MV-4-11 (cell line): Measurements from ENCODE around the gene SHE.
A peak's percentile ranks its signal among the peaks of the same experiment; 100 is the strongest.

Experiments
- DNase-seq: peaks from one replicate; lab custom pipeline; 2025; lab: John Stamatoyannopoulos, UW

The SHE gene

GRCh38 chr1:154514066-154514553, 11.9 kb upstream of the SHE start:
- no peak for DNase-seq

GRCh38 chr1:154512760-154513159, 10.5 kb upstream of the SHE start:
- no peak for DNase-seq

DNA sequence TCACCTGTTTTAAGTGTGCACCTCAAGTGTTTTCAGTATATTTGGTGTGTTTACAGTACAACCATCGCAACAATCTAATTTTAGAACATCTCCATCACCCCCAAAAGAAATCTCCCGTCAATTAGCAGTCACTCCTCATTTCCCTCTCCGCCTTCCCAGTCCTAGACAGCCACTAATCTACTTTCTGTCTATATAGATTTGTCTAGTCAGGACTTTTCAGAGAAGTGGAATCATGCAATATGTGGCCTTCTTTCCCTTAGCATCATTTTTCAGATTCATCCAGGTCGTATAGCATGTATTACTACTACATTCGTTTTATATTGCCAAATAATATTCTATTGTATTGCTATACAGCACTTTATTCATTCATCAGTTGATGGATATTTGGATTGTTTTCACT, 1.7 kb upstream of the SHE start:
- no peak for DNase-seq

GRCh38 chr1:154502744-154503115, 518 bp upstream of the SHE start:
- no peak for DNase-seq

GRCh38 chr1:154501423-154502065, 668 bp downstream of the SHE start:
- no peak for DNase-seq

GRCh38 chr1:154500533-154500932, 1.7 kb downstream of the SHE start:
- DNase-seq = no peak

DNA sequence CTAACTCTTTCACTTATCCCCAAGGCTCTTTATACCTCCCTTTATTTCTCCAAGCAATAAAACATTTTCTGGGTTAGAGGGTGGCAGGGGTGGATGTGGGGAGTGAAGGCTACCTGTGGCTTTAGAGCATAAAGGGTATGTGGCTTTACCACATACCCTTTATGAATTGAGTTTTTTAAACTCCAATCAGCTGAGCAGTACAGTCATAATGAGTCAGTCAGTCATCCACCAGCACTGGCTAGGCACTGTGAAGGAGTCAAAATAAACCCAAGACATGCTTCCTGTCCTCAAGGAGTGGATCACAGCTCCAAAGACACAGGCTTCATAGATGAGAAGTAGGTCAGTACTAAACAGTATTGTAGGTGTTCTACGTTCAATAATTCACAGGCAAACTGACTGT, 2.8 kb downstream of the SHE start:
- DNase-seq = no peak

DNA sequence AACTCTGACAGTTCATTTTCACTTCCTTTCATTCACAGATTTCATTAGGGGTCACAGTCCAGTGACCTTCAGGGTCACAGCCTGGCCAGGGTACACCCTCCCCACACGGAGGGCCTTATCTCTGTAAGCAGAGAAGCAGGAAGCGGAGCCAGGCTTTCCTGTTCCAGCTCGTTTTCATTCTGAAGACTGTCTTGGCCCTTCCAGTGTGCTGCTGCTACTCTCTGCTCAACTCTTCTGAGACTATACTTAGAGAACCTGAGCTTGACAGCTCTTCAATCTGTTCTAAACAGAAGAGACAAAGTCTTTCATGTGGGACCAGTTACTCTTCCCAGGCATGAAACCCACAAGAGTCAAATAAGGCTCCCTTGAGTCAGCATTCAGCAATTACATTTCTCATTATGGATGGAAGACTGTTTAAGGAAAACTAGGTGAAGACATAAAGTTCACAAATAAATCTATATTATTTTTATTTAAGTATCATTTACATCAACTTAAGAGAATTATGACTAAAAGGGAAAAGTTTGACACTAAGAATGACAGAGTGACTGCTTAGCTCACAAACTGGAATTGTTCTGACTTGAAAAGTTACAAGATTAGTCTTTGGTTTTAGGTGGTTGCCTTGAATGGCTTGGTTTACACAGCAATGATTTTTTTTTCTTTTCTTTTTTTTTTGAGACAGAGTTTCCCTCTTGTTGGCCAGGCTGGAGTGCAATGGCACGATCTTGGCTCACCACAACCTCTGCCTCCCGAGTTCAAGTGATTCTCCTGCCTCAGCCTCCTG, 5.0 kb downstream of the SHE start:
- DNase-seq = peak; percentile 26

DNA sequence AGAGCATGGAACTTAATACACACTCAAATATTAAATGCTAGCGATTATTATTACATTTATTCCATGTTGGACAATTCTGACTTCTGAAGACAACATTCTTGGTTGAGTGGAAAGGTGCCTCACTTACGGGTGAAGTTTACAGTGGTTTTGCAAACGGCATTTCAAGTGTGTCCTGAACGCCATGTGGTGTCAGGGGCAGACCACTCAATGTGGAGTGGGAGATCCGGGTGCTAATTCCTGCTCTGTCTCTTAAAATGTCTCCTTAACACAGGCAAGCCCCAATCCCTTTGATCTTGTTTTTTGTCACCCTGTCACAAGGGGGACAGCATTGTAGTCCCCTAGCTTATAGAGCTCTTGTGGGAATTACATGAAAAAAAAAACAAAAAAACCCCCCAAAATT, 5.8 kb downstream of the SHE start:
- no peak for DNase-seq

- DNase-seq = no peak
Measured at GRCh38 chr1:154495496-154496273, 6.5 kb downstream of the SHE start.

DNA sequence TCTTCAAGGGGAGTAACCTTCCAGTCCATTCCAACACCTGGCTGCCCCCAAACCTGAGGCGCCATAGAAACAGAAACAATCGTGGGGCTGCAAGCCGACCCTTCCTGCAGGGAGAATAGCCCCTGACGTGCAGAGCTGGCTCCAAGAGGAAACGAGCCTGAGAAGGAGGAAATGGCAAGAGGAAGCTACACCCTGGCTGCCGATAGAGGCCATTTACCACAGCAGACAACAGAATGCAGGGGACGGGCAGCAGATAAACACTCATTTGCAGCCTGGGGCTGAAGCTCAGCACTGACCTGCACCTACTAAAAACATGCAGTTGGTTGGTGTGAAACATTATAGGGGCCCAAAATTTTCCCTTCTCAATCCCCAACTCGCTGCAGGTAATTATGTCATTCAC, 8.9 kb downstream of the SHE start:
- DNase-seq = peak; percentile 77

GRCh38 chr1:154492115-154492514, 10.1 kb downstream of the SHE start:
- no peak for DNase-seq

GRCh38 chr1:154490317-154490716, 11.9 kb downstream of the SHE start:
- peak; percentile 76 for DNase-seq

DNA sequence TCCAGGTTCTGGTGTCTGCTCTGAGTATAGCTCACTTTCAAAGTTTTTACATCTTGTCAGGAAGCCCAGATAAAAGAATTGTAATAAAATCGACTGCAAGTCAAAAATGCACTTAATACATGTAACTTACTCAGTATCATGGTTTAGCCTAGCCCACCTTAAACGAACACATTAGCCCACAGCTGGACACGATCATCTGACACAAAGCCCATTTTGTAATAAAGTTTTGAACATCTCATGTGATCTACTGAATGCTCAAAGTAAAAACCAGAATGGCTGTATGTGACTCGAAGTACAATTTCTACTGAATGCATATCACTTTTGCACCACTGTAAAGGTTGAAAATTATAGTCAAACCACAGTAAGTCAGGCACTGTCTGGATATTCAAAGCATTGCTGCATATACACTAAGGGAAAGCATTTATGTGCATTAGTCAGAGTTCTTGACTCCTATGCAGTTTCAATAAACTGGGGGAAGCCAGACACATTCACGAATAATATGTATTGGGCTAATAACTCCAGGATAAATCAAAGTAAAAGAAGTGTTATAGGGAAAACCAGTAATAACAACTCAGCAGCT, 12.4 kb downstream of the SHE start:
- no peak for DNase-seq

DNA sequence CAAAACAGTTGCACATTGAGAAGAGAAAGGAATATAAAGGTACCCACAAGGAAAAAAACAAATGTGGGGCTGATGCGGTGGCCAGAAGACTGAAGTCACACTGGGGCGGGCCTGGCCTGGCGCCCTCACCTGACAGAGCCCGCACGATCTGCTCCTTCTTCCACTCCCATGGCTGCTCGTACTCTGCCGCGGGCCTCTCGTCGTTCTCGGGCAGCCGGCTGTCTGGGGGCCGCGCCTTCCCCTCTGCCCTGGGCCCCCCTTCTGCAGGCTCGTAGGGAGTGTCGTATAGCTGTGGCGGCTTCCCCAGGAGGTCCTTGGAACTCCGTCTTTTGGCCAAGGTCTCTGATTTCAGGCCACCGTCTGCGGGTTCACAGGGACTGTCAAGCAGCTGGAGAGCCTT, 13.3 kb downstream of the SHE start:
- DNase-seq = no peak

DNA sequence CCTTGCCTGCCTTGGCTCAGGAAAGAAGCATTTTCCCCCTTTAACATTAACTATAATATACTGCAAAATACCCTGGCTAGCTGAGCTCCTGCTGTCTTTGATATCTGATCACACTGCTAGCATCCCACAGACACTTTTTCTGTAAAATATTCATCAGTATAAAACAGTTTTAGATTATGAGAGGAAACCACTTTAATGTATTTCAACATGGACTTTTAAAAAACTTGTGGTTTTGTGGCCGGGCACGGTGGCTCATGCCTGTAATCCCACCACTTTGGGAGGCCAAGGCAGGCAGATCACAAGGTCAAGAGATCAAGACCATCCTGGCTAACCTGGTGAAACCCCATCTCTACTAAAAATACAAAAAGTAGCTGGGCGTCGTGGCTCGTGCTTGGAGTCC, 15.5 kb downstream of the SHE start:
- peak; percentile 46 for DNase-seq

DNA sequence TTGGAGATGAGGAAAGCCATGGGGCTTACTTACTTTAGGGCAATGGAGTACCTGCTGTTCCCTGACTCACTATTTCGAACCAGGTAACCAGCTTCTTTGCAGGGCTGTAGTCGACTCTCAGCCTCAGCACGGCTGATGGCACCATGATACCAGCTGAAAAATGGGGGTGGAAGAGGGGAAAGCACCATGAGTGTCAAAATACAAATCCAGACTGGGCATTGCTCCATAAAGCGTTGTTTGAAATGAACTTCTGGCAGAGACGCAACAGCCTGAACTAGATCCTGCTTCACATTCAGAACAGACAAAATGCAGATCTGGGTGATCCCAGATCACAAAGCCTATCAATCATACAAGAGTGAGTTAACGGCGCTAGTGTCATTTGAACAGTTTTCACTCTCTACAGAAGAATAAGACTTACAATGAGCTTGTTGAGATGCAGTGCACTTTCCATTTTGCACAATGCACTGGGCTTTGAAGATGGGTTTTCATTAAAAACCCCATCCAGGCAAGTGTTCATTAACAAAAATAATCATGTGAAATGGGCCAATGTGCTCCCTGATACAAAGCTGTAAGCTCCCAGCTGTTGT, 16.2 kb downstream of the SHE start:
- no peak for DNase-seq

DNA sequence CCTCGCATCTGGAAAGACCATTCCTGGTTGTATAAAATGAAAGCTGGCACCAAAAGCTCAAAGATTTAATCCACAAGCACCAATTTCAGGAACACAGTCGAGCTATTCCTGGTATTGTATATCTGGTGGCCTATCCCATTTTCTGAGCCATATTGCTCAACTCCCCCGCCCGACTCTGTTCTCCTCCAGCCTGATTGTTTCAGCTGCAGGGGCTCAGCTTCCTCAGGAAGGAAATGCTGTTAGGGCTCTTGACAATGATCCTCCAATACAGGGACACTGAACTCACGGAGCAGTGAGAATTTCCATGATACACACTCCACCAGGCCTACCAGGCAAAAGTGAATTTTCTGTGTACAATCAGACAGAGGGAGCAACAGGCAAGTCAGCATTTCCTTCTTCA, 17.1 kb downstream of the SHE start:
- peak; percentile 55 for DNase-seq

DNA sequence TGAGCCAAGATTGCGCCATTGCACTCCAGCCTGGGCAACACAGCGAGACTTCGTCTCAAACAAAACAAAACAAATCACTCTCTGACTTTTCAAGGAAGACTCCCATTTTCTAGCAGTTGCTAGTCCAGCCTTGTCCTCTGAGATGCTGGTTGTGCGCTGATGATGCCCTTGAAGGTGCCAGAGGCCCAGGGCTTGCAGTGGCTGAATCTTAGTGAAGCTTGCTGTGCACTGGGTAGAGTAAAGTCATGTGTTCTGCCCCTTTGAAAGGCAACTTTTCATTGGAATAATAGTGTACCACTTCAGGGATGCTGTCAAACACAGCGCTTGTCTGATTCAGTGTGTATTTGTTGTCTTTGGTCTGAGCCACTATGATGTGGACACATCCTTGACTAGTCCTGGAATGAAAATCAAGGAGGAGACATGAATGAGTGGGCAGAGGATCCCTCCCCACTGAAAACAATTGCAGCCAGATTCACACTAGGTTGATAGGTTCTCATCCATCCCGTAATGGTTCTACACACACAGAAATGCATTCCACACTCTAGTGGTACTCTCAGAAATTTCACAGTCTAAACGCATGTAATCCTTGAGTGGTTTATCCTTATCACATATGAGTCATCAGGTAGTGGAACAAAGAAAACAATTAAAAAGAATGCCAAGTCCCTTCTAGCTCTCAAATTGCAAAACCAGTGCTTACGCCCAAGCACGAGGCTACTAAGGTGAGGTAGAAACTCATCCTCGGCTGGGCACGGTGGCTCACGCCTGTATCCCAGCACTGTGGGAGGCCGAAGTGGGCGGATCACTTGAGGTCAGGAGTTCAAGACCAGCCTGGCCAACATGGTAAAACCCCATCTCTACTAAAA, 18.0 kb downstream of the SHE start:
- DNase-seq = peak; percentile 44

- peak; percentile 52 for DNase-seq
Measured at GRCh38 chr1:154481053-154481452, 21.2 kb downstream of the SHE start.

DNA sequence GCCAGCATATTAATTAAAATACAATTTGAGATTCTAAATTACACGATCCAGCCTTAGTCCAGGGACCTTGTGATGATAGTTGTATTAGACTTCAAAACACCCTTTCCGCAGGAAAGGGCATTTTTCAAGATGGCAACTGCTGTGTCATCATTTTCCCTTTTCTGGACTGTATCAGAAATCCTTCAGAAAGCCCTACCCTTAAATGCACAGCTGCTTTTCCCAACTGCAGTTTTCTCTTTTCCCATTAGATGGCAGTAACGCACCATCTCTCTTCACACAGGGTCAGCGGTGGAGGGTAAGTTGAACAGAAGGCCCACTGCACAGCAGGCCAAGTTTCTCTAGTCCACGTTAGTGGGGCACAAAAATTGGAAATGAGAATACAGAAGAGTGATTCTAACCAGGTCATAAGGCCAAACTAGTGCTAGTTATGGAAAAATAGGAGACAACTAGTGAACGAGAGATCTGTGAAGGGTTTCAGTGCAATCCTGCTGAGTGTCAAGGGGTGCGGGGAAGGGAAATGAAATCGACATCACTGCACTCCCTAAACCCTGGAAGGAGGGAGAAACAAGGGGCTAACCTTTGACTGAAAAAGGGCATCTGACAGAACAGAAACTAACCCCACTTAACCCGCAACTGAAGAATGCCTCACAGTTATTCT, 22.3 kb downstream of the SHE start:
- peak; percentile 72 for DNase-seq
